ENCODE measurements around the gene PALB2. TPM values are rescaled to one million over a fixed set of nuclear protein-coding genes. Genes with fewer than 3 reads are reported as not detected.

PALB2 gene
- total and polyA plus RNA-seq, 2 of the 13 experiments (the other 11 are each of a cell fraction or from before 2014, with no cell fraction given), result 12.1 to 40.9 TPM

DNA sequence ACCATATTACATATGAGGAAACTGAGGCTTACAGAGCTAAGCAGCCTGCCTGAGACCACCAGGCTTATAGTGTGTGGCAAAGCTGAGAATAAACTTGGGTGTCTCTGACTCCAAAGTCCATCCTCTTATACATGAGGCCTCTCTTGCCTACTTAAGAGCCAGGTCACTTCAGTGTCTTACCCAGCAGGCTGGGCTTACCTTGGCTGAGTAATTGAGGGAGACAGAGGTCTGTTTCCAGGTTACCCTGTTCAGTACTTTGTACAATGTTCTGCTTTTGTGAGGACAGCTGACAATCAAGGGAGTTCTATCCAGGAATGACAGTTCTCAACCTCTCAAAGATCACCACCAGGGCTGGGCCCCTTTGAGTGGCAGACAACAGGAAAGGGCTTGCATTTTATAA, 59.3 kb downstream of the PALB2 start:
- Histone ChIP-seq H3K9ac (ENCODE audit: insufficient read depth, low read depth, low read length) (no peak overlapping the region), H3K4me3 (replicated peaks in 1 of 3; ENCODE audit: insufficient read depth in 1 of 3, low read depth in 2 of 3, low read length in 3 of 3) (no peak overlapping the region), H4K20me1 (ENCODE audit: insufficient read depth, low read length) (peaks cover 5% of the 10 kb centered on the region; the same call in 1 of the 2 replicates), H3K9me3 (ENCODE audit: low read length) (no peaks in the 10 kb centered on the region), H3K27ac (ENCODE audit: extremely low read length, insufficient read depth, low read length) (no peak overlapping the region), H3K4me2 (ENCODE audit: low read depth, low read length) (no peak overlapping the region), H2AFZ (ENCODE audit: low read length) (no peak overlapping the region), H3K36me3 (replicated peaks in 1 of 2; ENCODE audit: control insufficient read depth in 1 of 2, insufficient read depth in 2 of 2, low read length in 2 of 2) (peaks cover 30 to 66% of the 10 kb centered on the region in 2 experiments), H3K79me2 (ENCODE audit: insufficient read depth, low read length) (no peaks in the 10 kb centered on the region), H3K4me1 (ENCODE audit: insufficient read depth, low read length) (no peaks in the 10 kb centered on the region), H3K27me3 (ENCODE audit: control insufficient read depth in 1 of 2, insufficient read depth in 2 of 2, low read length in 2 of 2) (no peaks in the 10 kb centered on the region)
- in situ Hi-C loops (cut with HindIII; ENCODE audit: extremely low pct_ligation_motif_present, low pct_unique_long_range_greater_than_20kb) (no loop called here), intact Hi-C loops (cut with micrococcal nuclease; ENCODE audit: unreplicated experiment) (no loop called here)
- ChIA-PET CTCF (ENCODE audit: low intra/inter-chr PET ratio, low total read pairs) (no interaction called here), POLR2A (interaction anchor here (1.5 kb wide), 1 partner anchor 15 kb away, joined by 3 read pairs; no protein-coding TSS in a partner anchor)
- no peak for ATAC-seq
- BruUV-seq (replicated peaks), result TSS peak; percentile 18
- TF ChIP-seq RBM22 (optimal IDR thresholded peaks at IDR 0.05; ENCODE audit: low read length), result peak; percentile 94
- TF ChIP-seq, protein P1, sequence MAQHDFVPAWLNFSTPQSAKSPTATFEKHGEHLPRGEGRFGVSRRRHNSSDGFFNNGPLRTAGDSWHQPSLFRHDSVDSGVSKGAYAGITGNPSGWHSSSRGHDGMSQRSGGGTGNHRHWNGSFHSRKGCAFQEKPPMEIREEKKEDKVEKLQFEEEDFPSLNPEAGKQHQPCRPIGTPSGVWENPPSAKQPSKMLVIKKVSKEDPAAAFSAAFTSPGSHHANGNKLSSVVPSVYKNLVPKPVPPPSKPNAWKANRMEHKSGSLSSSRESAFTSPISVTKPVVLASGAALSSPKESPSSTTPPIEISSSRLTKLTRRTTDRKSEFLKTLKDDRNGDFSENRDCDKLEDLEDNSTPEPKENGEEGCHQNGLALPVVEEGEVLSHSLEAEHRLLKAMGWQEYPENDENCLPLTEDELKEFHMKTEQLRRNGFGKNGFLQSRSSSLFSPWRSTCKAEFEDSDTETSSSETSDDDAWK (CRISPR knock-in tag; IDR thresholded peaks at IDR 0.05), result no peak
- DNase-seq (ENCODE audit: low spot score), result no peak
- no peak for FAIRE-seq

- H3K36me3 ChIP-seq (replicated peaks in 1 of 2; ENCODE audit: control insufficient read depth in 1 of 2, insufficient read depth in 2 of 2, low read length in 2 of 2), result peaks cover 31 to 65% of the 10 kb centered on the region in 2 experiments
- in situ Hi-C loops (cut with HindIII; ENCODE audit: extremely low pct_ligation_motif_present, low pct_unique_long_range_greater_than_20kb) (no loop called here), intact Hi-C loops (cut with micrococcal nuclease; ENCODE audit: unreplicated experiment) (no loop called here)
- FAIRE-seq (no peak), DNase-seq (ENCODE audit: low spot score) (no peak), ATAC-seq (no peak)
- ChIA-PET POLR2A (interaction anchor here (0.7 to 1.5 kb wide), 2 partner anchors 16 to 51 kb away, joined by 3 read pairs; no protein-coding TSS in a partner anchor), CTCF (ENCODE audit: low intra/inter-chr PET ratio, low total read pairs) (no interaction called here)
- no peak overlapping the region for H3K27ac ChIP-seq (ENCODE audit: extremely low read length, insufficient read depth, low read length)
- H3K79me2 ChIP-seq (ENCODE audit: insufficient read depth, low read length), result no peaks in the 10 kb centered on the region
- peaks cover 5% of the 10 kb centered on the region; the same call in 1 of the 2 replicates for H4K20me1 ChIP-seq (ENCODE audit: insufficient read depth, low read length)
- H3K27me3 ChIP-seq (ENCODE audit: control insufficient read depth in 1 of 2, insufficient read depth in 2 of 2, low read length in 2 of 2), result no peaks in the 10 kb centered on the region
- H2AFZ ChIP-seq (ENCODE audit: low read length), result no peak overlapping the region
- H3K9ac ChIP-seq (ENCODE audit: insufficient read depth, low read depth, low read length), result no peak overlapping the region
- no peak overlapping the region for H3K4me2 ChIP-seq (ENCODE audit: low read depth, low read length)
- no peaks in the 10 kb centered on the region for H3K9me3 ChIP-seq (ENCODE audit: low read length)
- no peaks in the 10 kb centered on the region for H3K4me1 ChIP-seq (ENCODE audit: insufficient read depth, low read length)
- BruUV-seq (replicated peaks), result no TSS peak
- H3K4me3 ChIP-seq (replicated peaks in 1 of 3; ENCODE audit: insufficient read depth in 1 of 3, low read depth in 2 of 3, low read length in 3 of 3), result no peak overlapping the region
- TF ChIP-seq POLR2AphosphoS2 (IDR thresholded peaks at IDR 0.05; ENCODE audit: low read depth, low read length), result peak; percentile 58; the same call in 1 of the 2 replicates
- no peak for TF ChIP-seq ARID3A (IDR thresholded peaks at IDR 0.05; ENCODE audit: low read depth, low read length)
- no peak for TF ChIP-seq ZNF776 (CRISPR knock-in tag; IDR thresholded peaks at IDR 0.05)
- TF ChIP-seq, protein P2, sequence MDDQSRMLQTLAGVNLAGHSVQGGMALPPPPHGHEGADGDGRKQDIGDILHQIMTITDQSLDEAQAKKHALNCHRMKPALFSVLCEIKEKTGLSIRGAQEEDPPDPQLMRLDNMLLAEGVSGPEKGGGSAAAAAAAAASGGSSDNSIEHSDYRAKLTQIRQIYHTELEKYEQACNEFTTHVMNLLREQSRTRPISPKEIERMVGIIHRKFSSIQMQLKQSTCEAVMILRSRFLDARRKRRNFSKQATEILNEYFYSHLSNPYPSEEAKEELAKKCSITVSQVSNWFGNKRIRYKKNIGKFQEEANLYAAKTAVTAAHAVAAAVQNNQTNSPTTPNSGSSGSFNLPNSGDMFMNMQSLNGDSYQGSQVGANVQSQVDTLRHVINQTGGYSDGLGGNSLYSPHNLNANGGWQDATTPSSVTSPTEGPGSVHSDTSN (CRISPR knock-in tag; IDR thresholded peaks at IDR 0.05; ENCODE audit: borderline replicate concordance), result no peak
- TF ChIP-seq HHEX (CRISPR knock-in tag; IDR thresholded peaks at IDR 0.05), result no peak
- TF ChIP-seq RBM22 (optimal IDR thresholded peaks at IDR 0.05; ENCODE audit: low read length), result peak; percentile 83
- no peak for TF ChIP-seq DDIT3 (CRISPR knock-in tag; IDR thresholded peaks at IDR 0.05)
- TF ChIP-seq TP53 (CRISPR knock-in tag; conservative IDR thresholded peaks at IDR 0.05), result no peak
- TF ChIP-seq PHF5A (CRISPR knock-in tag; IDR thresholded peaks at IDR 0.05; ENCODE audit: low read depth, unreplicated experiment), result no peak
- no peak for TF ChIP-seq ZNF816 (CRISPR knock-in tag; IDR thresholded peaks at IDR 0.05; ENCODE audit: borderline replicate concordance)
- no peak for TF ChIP-seq ZNF367 (CRISPR knock-in tag; IDR thresholded peaks at IDR 0.05; ENCODE audit: borderline replicate concordance)
- peak; percentile 25 for TF ChIP-seq POLR2AphosphoS5 (IDR thresholded peaks at IDR 0.05; ENCODE audit: low read depth, low read length)
- peak; percentile 2 to 19; a peak in 1 of 4 replicates for TF ChIP-seq POLR2A (IDR thresholded peaks at IDR 0.05; ENCODE audit: insufficient read depth in 1 of 2, low read depth in 2 of 2, low read length in 2 of 2)
- no peak for TF ChIP-seq TCF7L2 (IDR thresholded peaks at IDR 0.05; ENCODE audit: low read depth, low read length)
- TF ChIP-seq ZNF432 (CRISPR knock-in tag; IDR thresholded peaks at IDR 0.05; ENCODE audit: borderline replicate concordance), result no peak
These were observed 60.7 kb downstream of the PALB2 start for GRCh38 chr16:23580391-23580790.

All from HepG2 (cell line).